ENCODE measurements around the gene LMTK2. TPM values are rescaled to one million over a fixed set of nuclear protein-coding genes. Genes with fewer than 3 reads are reported as not detected.

The LMTK2 gene
- total RNA-seq, 2 donors from 2014 or later = 37.2 to 61.2 TPM

- no peak overlapping the region for H3K9ac ChIP-seq (ENCODE audit: low read depth in 2 of 2, low read length in 2 of 2)
- H3K27ac ChIP-seq = no peak overlapping the region
- H3K36me3 ChIP-seq = peaks cover 9% of the 10 kb centered on the region
- TF ChIP-seq, protein P1, sequence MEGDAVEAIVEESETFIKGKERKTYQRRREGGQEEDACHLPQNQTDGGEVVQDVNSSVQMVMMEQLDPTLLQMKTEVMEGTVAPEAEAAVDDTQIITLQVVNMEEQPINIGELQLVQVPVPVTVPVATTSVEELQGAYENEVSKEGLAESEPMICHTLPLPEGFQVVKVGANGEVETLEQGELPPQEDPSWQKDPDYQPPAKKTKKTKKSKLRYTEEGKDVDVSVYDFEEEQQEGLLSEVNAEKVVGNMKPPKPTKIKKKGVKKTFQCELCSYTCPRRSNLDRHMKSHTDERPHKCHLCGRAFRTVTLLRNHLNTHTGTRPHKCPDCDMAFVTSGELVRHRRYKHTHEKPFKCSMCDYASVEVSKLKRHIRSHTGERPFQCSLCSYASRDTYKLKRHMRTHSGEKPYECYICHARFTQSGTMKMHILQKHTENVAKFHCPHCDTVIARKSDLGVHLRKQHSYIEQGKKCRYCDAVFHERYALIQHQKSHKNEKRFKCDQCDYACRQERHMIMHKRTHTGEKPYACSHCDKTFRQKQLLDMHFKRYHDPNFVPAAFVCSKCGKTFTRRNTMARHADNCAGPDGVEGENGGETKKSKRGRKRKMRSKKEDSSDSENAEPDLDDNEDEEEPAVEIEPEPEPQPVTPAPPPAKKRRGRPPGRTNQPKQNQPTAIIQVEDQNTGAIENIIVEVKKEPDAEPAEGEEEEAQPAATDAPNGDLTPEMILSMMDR (IDR thresholded peaks at IDR 0.05) = no peak
- intact Hi-C loops (cut with DNase I) = no loop called here
- H3K4me1 ChIP-seq = no peaks in the 10 kb centered on the region
- H3K9me3 ChIP-seq = no peaks in the 10 kb centered on the region
- H3K27me3 ChIP-seq = no peaks in the 10 kb centered on the region
- H3K4me3 ChIP-seq = no peak overlapping the region
- DNase-seq = no peak
Observed at GRCh38 chr7:98203964-98204605, 97.4 kb downstream of the LMTK2 start.

- TF ChIP-seq, protein P1 (IDR thresholded peaks at IDR 0.05) = no peak
- Histone ChIP-seq H3K9ac (ENCODE audit: low read depth in 2 of 2, low read length in 2 of 2) (no peak overlapping the region), H3K9me3 (no peaks in the 10 kb centered on the region), H3K27ac (no peak overlapping the region), H3K36me3 (peaks cover 9% of the 10 kb centered on the region), H3K4me3 (no peak overlapping the region), H3K4me1 (no peaks in the 10 kb centered on the region), H3K27me3 (no peaks in the 10 kb centered on the region)
- intact Hi-C loops (cut with DNase I) = no loop called here
- no peak for DNase-seq
Observed at GRCh38 chr7:98204670-98205069, 98.0 kb downstream of the LMTK2 start.

DNA sequence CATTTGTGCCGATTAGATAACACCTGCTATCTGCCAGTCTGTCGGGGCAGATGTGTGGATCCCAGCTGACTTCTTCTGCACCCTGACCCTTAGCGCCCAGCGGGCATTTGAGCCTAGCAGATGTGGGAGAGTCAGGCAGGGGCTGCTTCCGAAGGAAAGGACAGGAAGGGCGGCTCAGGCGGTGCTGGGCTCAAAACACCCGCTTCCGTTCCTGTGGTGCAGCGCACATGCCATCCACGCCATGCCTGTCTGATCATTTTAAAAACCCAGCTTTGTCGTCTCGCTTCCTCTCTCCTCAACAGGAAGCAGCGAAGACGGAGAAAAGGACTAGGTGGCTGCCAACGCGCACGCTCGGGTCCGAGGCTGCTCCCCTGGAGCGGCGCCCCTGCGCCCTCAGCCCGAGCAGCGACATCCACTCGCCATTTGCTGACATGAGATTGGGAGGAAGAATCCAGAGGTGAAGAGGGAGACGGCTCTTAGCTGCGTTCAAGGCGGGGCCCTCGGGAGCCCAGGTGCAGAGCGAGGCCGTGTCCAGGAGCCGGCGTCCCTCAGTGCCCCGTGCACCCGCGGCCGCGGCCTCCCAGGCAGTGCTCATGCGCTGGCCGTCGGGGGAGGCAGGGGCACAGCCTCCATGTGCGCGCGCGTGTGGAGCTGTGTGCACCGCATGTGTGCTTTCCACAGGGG lies 98.6 kb downstream of the LMTK2 start:
- no peaks in the 10 kb centered on the region for H3K9me3 ChIP-seq
- DNase-seq = no peak
- no peaks in the 10 kb centered on the region for H3K27me3 ChIP-seq
- TF ChIP-seq, protein P1 (IDR thresholded peaks at IDR 0.05) = no peak
- no peak overlapping the region for H3K9ac ChIP-seq (ENCODE audit: low read depth in 2 of 2, low read length in 2 of 2)
- intact Hi-C loops (cut with DNase I) = no loop called here
- H3K27ac ChIP-seq = no peak overlapping the region
- no peaks in the 10 kb centered on the region for H3K4me1 ChIP-seq
- peaks cover 9% of the 10 kb centered on the region for H3K36me3 ChIP-seq
- no peak overlapping the region for H3K4me3 ChIP-seq

DNA sequence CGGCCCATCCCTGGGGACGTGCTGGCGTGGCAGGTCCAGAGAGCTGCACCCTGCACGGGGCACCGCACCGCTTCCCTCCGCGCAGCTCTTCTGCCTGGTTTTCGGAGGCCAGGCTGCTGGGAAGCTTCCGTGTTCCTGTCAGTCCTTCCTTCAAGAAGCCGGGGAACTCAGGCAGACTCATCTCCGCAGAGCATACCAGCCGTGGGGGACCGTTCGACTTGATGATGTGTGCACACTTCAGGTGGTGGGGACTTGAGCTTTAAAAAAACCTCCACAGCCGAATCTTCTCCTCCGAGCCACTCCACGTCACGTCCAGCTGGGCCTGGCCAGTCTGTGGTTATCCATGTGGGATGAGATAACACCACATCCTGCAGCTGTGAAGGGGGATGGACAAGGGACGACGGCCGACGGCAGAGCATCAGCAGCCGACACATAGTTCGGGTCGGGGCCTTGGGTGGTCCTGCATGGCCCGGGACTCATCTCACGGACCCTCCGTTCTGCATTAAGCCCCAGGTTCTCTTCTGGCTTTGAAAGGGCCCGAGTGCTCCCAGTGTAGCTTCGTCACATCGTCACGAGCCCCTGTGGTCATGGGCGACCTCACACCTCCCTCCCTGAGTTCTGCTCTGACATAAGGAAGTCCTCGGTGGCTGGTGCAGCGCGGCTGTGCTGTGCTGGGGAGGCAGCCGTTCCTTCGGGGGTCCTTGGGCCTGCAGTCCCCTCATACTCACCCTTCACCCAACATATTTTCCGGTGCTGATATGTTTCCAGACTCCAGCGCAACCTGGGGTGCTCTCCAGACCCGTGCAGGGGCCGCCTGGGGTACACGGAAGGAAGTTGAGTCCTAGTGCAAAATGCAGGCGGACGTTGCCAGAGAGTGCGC lies 100.0 kb downstream of the LMTK2 start:
- intact Hi-C loops (cut with DNase I) = no loop called here
- Histone ChIP-seq H3K4me1 (no peaks in the 10 kb centered on the region), H3K9ac (ENCODE audit: low read depth in 2 of 2, low read length in 2 of 2) (no peak overlapping the region), H3K27ac (no peak overlapping the region), H3K36me3 (peaks cover 9% of the 10 kb centered on the region), H3K9me3 (no peaks in the 10 kb centered on the region), H3K4me3 (no peak overlapping the region), H3K27me3 (no peaks in the 10 kb centered on the region)
- TF ChIP-seq, protein P1 (IDR thresholded peaks at IDR 0.05) = no peak
- no peak for DNase-seq

- intact Hi-C loops (cut with DNase I) = no loop called here
- Histone ChIP-seq H3K36me3 (peaks cover 9% of the 10 kb centered on the region), H3K9ac (ENCODE audit: low read depth in 2 of 2, low read length in 2 of 2) (no peak overlapping the region), H3K4me3 (no peak overlapping the region), H3K27ac (no peak overlapping the region), H3K4me1 (no peaks in the 10 kb centered on the region), H3K9me3 (no peaks in the 10 kb centered on the region), H3K27me3 (no peaks in the 10 kb centered on the region)
- DNase-seq = no peak
- TF ChIP-seq, protein P1 (IDR thresholded peaks at IDR 0.05) = no peak
Observed at GRCh38 chr7:98209166-98209920, 102.7 kb downstream of the LMTK2 start.
